Epithelial cell of esophagus (primary cell): ENCODE measurements around the gene MICAL1.

Experiments
- DNase-seq: peaks from one replicate; pipeline ENCODE4 v3.0.0; 2010; ENCODE audit warnings: low read depth
- H3K4me3 ChIP-seq: 2 replicates; pipeline ENCODE4 v1.5.1; 2011; ENCODE audit warnings: mild to moderate bottlenecking, low read length, control low read depth
- CTCF ChIP-seq: IDR thresholded peaks from 2 replicates; pipeline ENCODE4 v1.5.1; 2011; ENCODE audit warnings: low read depth, mild to moderate bottlenecking, low read length, control low read depth, inconsistent platforms; ENCODE audit not compliant: insufficient read depth; ENCODE audit errors: missing control alignments

MICAL1 gene

GRCh38 chr6:109453594-109454495 is 1.7 kb downstream of the MICAL1 start:
- no peak for TF ChIP-seq CTCF
- no peak overlapping the region for H3K4me3 ChIP-seq
- no peak for DNase-seq

GRCh38 chr6:109453156-109453555 is 2.4 kb downstream of the MICAL1 start:
- DNase-seq = no peak
- no peak for TF ChIP-seq CTCF
- no peak overlapping the region for H3K4me3 ChIP-seq

GRCh38 chr6:109452181-109452580 is 3.4 kb downstream of the MICAL1 start:
- DNase-seq = no peak
- no peak for TF ChIP-seq CTCF
- H3K4me3 ChIP-seq = no peak overlapping the region

- DNase-seq = no peak
- no peak for TF ChIP-seq CTCF
Measured at GRCh38 chr6:109451376-109451775, 4.2 kb downstream of the MICAL1 start.

GRCh38 chr6:109450801-109451200 is 4.8 kb downstream of the MICAL1 start:
- no peak overlapping the region for H3K4me3 ChIP-seq
- no peak for TF ChIP-seq CTCF
- DNase-seq = no peak

More at GRCh38 chr6:109451376-109451775, 4.2 kb downstream of the MICAL1 start:
- H3K4me3 ChIP-seq = no peak overlapping the region

- DNase-seq = no peak
- H3K4me3 ChIP-seq = no peak overlapping the region
- TF ChIP-seq CTCF = no peak
Measured at GRCh38 chr6:109449795-109450673, 5.5 kb downstream of the MICAL1 start.
